Neural progenitor cell (in vitro differentiated cells): ENCODE measurements around the gene HMOX1. TPM values are rescaled to one million over a fixed set of nuclear protein-coding genes. Genes with fewer than 3 reads are reported as not detected.
A peak's percentile ranks its signal among the peaks of the same experiment; 100 is the strongest.

Experiments
- DNase-seq: peaks from one replicate; pipeline ENCODE4 v3.0.0-alpha.2; 2016; ENCODE audit warnings: low spot score
- H2AFZ ChIP-seq: fragments of 200-600 bp; sonication (generic); replicated peaks from 2 replicates; pipeline ENCODE4 v1.6.1; 2016; ENCODE audit warnings: antibody characterized with exemption
- H3F3A ChIP-seq: fragments of 200-600 bp; sonication (generic); 2 replicates; pipeline ENCODE4 v1.6.1; 2016; ENCODE audit warnings: antibody characterized with exemption, low read depth
- H3K27ac ChIP-seq: fragments of 200-600 bp; sonication (generic); 2 replicates; pipeline ENCODE4 v1.5.1; 2016; ENCODE audit warnings: mild to moderate bottlenecking
- H3K27me3 ChIP-seq: fragments of 200-600 bp; sonication (generic); 2 replicates; pipeline ENCODE4 v1.6.1; 2016; ENCODE audit warnings: mild to moderate bottlenecking, moderate library complexity
- H3K36me3 ChIP-seq: fragments of 200-600 bp; sonication (generic); 2 replicates; pipeline ENCODE4 v1.5.1; 2016
- H3K4me1 ChIP-seq: fragments of 200-600 bp; sonication (generic); 2 replicates; pipeline ENCODE4 v1.6.1; 2016; ENCODE audit warnings: mixed run types
- H3K4me2 ChIP-seq: fragments of 200-600 bp; sonication (generic); 2 replicates; pipeline ENCODE4 v1.6.1; 2016
- H3K4me3 ChIP-seq: fragments of 200-600 bp; sonication (generic); 2 replicates; pipeline ENCODE4 v1.5.1; 2016
- H3K79me2 ChIP-seq: fragments of 200-600 bp; sonication (generic); 2 replicates; pipeline ENCODE4 v1.6.1; 2016; ENCODE audit warnings: low read depth
- H3K9ac ChIP-seq: fragments of 200-600 bp; sonication (generic); 2 replicates; pipeline ENCODE4 v1.6.1; 2016
- H3K9me3 ChIP-seq: fragments of 200-600 bp; sonication (generic); 2 replicates; pipeline ENCODE4 v1.5.1; 2016; ENCODE audit warnings: low read depth
- H4K20me1 ChIP-seq: fragments of 200-600 bp; sonication (generic); 2 replicates; pipeline ENCODE4 v1.6.1; 2016; ENCODE audit warnings: low read depth
- H3K27ac Mint-ChIP-seq: 3 replicates; pipeline ENCODE4 v1.8.0; 2021; ENCODE audit warnings: mixed read lengths
- H3K27me3 Mint-ChIP-seq: 2 replicates; pipeline ENCODE4 v1.8.0; 2022; ENCODE audit warnings: low read depth, mild to moderate bottlenecking, inconsistent platforms, moderate library complexity, mixed read lengths; ENCODE audit not compliant: insufficient read depth
- H3K36me3 Mint-ChIP-seq: 3 replicates; pipeline ENCODE4 v1.8.0; 2021; ENCODE audit warnings: mixed read lengths
- H3K4me1 Mint-ChIP-seq: 3 replicates; pipeline ENCODE4 v1.8.0; 2021; ENCODE audit warnings: mixed read lengths
- H3K4me3 Mint-ChIP-seq: 3 replicates; pipeline ENCODE4 v1.8.0; 2021; ENCODE audit warnings: mild to moderate bottlenecking, moderate library complexity, mixed read lengths
- H3K9me3 Mint-ChIP-seq: 3 replicates; pipeline ENCODE4 v1.8.0; 2020; ENCODE audit warnings: mixed read lengths
- CTCF ChIP-seq: fragments of 200-600 bp; sonication (generic); IDR thresholded peaks from 2 replicates; pipeline ENCODE4 v1.5.1; 2017; ENCODE audit warnings: antibody characterized with exemption, mild to moderate bottlenecking
- EZH2 ChIP-seq: fragments of 200-600 bp; sonication (generic); IDR thresholded peaks from 2 replicates; pipeline ENCODE4 v1.6.1; 2017; ENCODE audit warnings: antibody characterized with exemption, mild to moderate bottlenecking, moderate library complexity
- EZH2phosphoT487 ChIP-seq: fragments of 200-600 bp; sonication (generic); IDR thresholded peaks from 2 replicates; pipeline ENCODE4 v1.6.1; 2017; ENCODE audit warnings: antibody characterized with exemption
- total RNA-seq: library from RNA; depleted of rRNA; stranded (reverse); fragments of >200 nt; gene quantifications from 2 replicates; pipeline ENCODE4 v1.2.3, GENCODE V29; 2015; ENCODE audit warnings: low replicate concordance

The HMOX1 gene
- total RNA-seq, 1 donor from 2014 or later, result 2.4 TPM

- H3F3A ChIP-seq, result peaks cover 5% of the 10 kb centered on the region
- peaks cover 12% of the 10 kb centered on the region for H3K36me3 Mint-ChIP-seq
- H3K27ac ChIP-seq, result peak overlapping the region; percentile 67
- no peaks in the 10 kb centered on the region for H3K9me3 ChIP-seq
- H2AFZ ChIP-seq, result no peak overlapping the region
- TF ChIP-seq CTCF (peak; percentile 11), EZH2phosphoT487 (no peak)
- peak overlapping the region; percentile 78 for H3K27ac Mint-ChIP-seq
- H3K4me2 ChIP-seq, result no peak overlapping the region
- no peak for DNase-seq
- H3K9ac ChIP-seq, result no peak overlapping the region
- no peaks in the 10 kb centered on the region for H3K27me3 ChIP-seq
- peaks cover 4% of the 10 kb centered on the region for H3K4me1 Mint-ChIP-seq
- no peaks in the 10 kb centered on the region for H3K27me3 Mint-ChIP-seq
- no peak overlapping the region for H3K4me3 ChIP-seq
- no peaks in the 10 kb centered on the region for H4K20me1 ChIP-seq
- H3K4me3 Mint-ChIP-seq, result no peak overlapping the region
- H3K36me3 ChIP-seq, result no peaks in the 10 kb centered on the region
- H3K79me2 ChIP-seq, result no peaks in the 10 kb centered on the region
- no peaks in the 10 kb centered on the region for H3K9me3 Mint-ChIP-seq
- H3K4me1 ChIP-seq, result peaks cover 11% of the 10 kb centered on the region
These were observed 43.0 kb upstream of the HMOX1 start for GRCh38 chr22:35337932-35338331.

- H3K27ac ChIP-seq, result no peak overlapping the region
- peaks cover 11% of the 10 kb centered on the region for H3K4me1 ChIP-seq
- Mint-ChIP-seq H3K27me3 (no peaks in the 10 kb centered on the region), H3K4me1 (no peaks in the 10 kb centered on the region), H3K9me3 (no peaks in the 10 kb centered on the region), H3K27ac (no peak overlapping the region), H3K4me3 (no peak overlapping the region), H3K36me3 (peaks cover 7% of the 10 kb centered on the region)
- no peaks in the 10 kb centered on the region for H3K36me3 ChIP-seq
- no peaks in the 10 kb centered on the region for H3K79me2 ChIP-seq
- no peak for DNase-seq
- H3F3A ChIP-seq, result peaks cover 5% of the 10 kb centered on the region
- TF ChIP-seq EZH2phosphoT487, result no peak
- no peak for TF ChIP-seq CTCF
- TF ChIP-seq EZH2, result no peak
- H3K9ac ChIP-seq, result no peak overlapping the region
- H3K27me3 ChIP-seq, result no peaks in the 10 kb centered on the region
- H2AFZ ChIP-seq, result no peak overlapping the region
- no peaks in the 10 kb centered on the region for H4K20me1 ChIP-seq
- no peaks in the 10 kb centered on the region for H3K9me3 ChIP-seq
- no peak overlapping the region for H3K4me3 ChIP-seq
- no peak overlapping the region for H3K4me2 ChIP-seq
These were observed 39.6 kb upstream of the HMOX1 start for GRCh38 chr22:35341090-35341874.

- Histone ChIP-seq H3K27me3 (no peaks in the 10 kb centered on the region), H2AFZ (no peak overlapping the region), H3K9ac (no peak overlapping the region), H3K79me2 (no peaks in the 10 kb centered on the region), H4K20me1 (no peaks in the 10 kb centered on the region), H3K4me3 (no peak overlapping the region), H3F3A (peaks cover 5% of the 10 kb centered on the region), H3K36me3 (no peaks in the 10 kb centered on the region), H3K4me1 (peaks cover 9% of the 10 kb centered on the region), H3K27ac (no peak overlapping the region), H3K9me3 (no peaks in the 10 kb centered on the region), H3K4me2 (no peak overlapping the region)
- Mint-ChIP-seq H3K4me3 (no peak overlapping the region), H3K27me3 (no peaks in the 10 kb centered on the region), H3K4me1 (no peaks in the 10 kb centered on the region), H3K36me3 (peaks cover 7% of the 10 kb centered on the region), H3K9me3 (no peaks in the 10 kb centered on the region), H3K27ac (no peak overlapping the region)
- no peak for DNase-seq
- TF ChIP-seq CTCF (no peak), EZH2 (no peak), EZH2phosphoT487 (no peak)
These were observed 38.5 kb upstream of the HMOX1 start for GRCh38 chr22:35342390-35342789.
